Measurements from ENCODE around the gene TOP3A. TPM values are rescaled to one million over a fixed set of nuclear protein-coding genes. Genes with fewer than 3 reads are reported as not detected.

Gene TOP3A
- total and polyA plus RNA-seq, 2 of the 13 experiments (the other 11 are each of a cell fraction or from before 2014, with no cell fraction given): 16.9 to 36.8 TPM

DNA sequence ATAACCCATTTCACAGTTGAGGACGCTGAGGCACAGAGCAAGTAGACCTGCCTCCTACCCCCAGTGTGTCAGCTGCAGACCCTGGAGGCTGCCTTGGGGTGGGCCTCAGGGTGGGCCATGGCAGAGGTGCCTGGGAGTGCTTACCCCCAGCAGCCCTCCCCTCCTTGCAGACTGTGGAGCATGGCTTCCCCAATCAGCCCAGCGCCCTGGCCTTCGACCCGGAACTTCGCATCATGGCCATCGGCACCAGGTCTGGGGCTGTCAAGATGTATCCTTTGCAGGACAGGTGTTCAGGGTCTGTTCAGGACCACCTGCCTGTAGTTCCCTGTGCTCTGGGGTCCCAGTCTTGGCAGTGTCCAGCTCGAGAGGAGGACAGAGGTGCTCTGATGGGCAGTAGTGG, 85.0 kb downstream of the TOP3A start:
- Histone ChIP-seq H3K27ac (ENCODE audit: extremely low read length, insufficient read depth, low read length) (no peak overlapping the region), H3K9me3 (ENCODE audit: low read length) (no peaks in the 10 kb centered on the region), H4K20me1 (ENCODE audit: insufficient read depth, low read length) (peaks cover 4% of the 10 kb centered on the region; the same call in 1 of the 2 replicates), H3K4me1 (ENCODE audit: insufficient read depth, low read length) (peaks cover 41% of the 10 kb centered on the region), H3K27me3 (ENCODE audit: control insufficient read depth in 1 of 2, insufficient read depth in 2 of 2, low read length in 2 of 2) (no peaks in the 10 kb centered on the region; a peak in 1 of 5 replicates), H3K4me3 (replicated peaks in 1 of 3; ENCODE audit: insufficient read depth in 1 of 3, low read depth in 2 of 3, low read length in 3 of 3) (no peak overlapping the region), H3K79me2 (ENCODE audit: insufficient read depth, low read length) (peaks cover 21% of the 10 kb centered on the region), H3K4me2 (ENCODE audit: low read depth, low read length) (no peak overlapping the region), H3K36me3 (replicated peaks in 1 of 2; ENCODE audit: control insufficient read depth in 1 of 2, insufficient read depth in 2 of 2, low read length in 2 of 2) (peaks cover 6 to 20% of the 10 kb centered on the region in 2 experiments; a peak in 4 of 5 replicates), H3K9ac (ENCODE audit: insufficient read depth, low read depth, low read length) (no peak overlapping the region), H2AFZ (ENCODE audit: low read length) (no peak overlapping the region)
- intact Hi-C loops (cut with micrococcal nuclease; ENCODE audit: unreplicated experiment) (no loop called here), in situ Hi-C loops (cut with HindIII; ENCODE audit: extremely low pct_ligation_motif_present, low pct_unique_long_range_greater_than_20kb) (no loop called here)
- no peak for FAIRE-seq
- DNase-seq (ENCODE audit: low spot score): no peak
- BruUV-seq (replicated peaks): no TSS peak
- WGBS (ENCODE audit: low lambda C conversion rate): 100% methylated on average over 5 of the region's 7 CpGs
- ATAC-seq: no peak
- CTCF ChIA-PET (ENCODE audit: low intra/inter-chr PET ratio, low total read pairs): no interaction called here
- POLR2A ChIA-PET: no interaction called here
- TF ChIP-seq, protein P1, sequence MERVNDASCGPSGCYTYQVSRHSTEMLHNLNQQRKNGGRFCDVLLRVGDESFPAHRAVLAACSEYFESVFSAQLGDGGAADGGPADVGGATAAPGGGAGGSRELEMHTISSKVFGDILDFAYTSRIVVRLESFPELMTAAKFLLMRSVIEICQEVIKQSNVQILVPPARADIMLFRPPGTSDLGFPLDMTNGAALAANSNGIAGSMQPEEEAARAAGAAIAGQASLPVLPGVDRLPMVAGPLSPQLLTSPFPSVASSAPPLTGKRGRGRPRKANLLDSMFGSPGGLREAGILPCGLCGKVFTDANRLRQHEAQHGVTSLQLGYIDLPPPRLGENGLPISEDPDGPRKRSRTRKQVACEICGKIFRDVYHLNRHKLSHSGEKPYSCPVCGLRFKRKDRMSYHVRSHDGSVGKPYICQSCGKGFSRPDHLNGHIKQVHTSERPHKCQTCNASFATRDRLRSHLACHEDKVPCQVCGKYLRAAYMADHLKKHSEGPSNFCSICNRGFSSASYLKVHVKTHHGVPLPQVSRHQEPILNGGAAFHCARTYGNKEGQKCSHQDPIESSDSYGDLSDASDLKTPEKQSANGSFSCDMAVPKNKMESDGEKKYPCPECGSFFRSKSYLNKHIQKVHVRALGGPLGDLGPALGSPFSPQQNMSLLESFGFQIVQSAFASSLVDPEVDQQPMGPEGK (CRISPR knock-in tag; IDR thresholded peaks at IDR 0.05): no peak
- TF ChIP-seq ZNF629 (CRISPR knock-in tag; conservative IDR thresholded peaks at IDR 0.05): peak; percentile 76

DNA sequence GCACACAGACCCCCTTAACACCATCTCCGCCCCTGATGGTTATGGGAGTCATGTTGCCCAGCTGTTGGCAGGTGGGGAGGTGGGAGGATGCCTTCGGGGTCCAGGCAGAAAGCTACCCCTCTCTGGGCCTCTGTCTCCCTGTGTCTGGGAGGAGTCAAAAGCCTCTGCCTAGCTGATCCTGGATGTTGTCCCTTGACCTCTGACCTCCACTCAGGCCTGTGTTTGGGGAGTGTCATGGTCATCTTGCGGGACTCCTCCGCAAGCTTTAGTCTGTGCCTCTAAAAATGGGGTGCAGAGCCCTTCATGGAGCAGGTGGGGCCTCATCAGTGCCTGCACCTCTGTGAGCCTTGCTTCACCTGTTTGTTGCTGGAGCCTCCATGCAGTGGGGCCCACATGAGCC, 85.5 kb downstream of the TOP3A start:
- H3K9ac ChIP-seq (ENCODE audit: insufficient read depth, low read depth, low read length): 0 out of 2 replicates have a peak overlapping the region, but pooled peaks have one; percentile 8
- no peak overlapping the region for H3K4me2 ChIP-seq (ENCODE audit: low read depth, low read length)
- peaks cover 4% of the 10 kb centered on the region; the same call in 1 of the 2 replicates for H4K20me1 ChIP-seq (ENCODE audit: insufficient read depth, low read length)
- CTCF ChIA-PET (ENCODE audit: low intra/inter-chr PET ratio, low total read pairs): no interaction called here
- 55% methylated on average over 4 of the region's 4 CpGs for WGBS (ENCODE audit: low lambda C conversion rate)
- H3K36me3 ChIP-seq (replicated peaks in 1 of 2; ENCODE audit: control insufficient read depth in 1 of 2, insufficient read depth in 2 of 2, low read length in 2 of 2): peaks cover 4 to 17% of the 10 kb centered on the region in 2 experiments; a peak in 4 of 5 replicates
- POLR2A ChIA-PET: interaction anchor here (1.3 kb wide), 1 partner anchor 38 kb away, joined by 3 read pairs; no protein-coding TSS in a partner anchor
- H3K9me3 ChIP-seq (ENCODE audit: low read length): no peaks in the 10 kb centered on the region
- H3K79me2 ChIP-seq (ENCODE audit: insufficient read depth, low read length): peaks cover 21% of the 10 kb centered on the region
- FAIRE-seq (no peak), DNase-seq (ENCODE audit: low spot score) (no peak), ATAC-seq (no peak)
- no peak overlapping the region for H2AFZ ChIP-seq (ENCODE audit: low read length)
- no peaks in the 10 kb centered on the region; a peak in 1 of 5 replicates for H3K27me3 ChIP-seq (ENCODE audit: control insufficient read depth in 1 of 2, insufficient read depth in 2 of 2, low read length in 2 of 2)
- no TSS peak for BruUV-seq (replicated peaks)
- H3K4me1 ChIP-seq (ENCODE audit: insufficient read depth, low read length): peaks cover 46% of the 10 kb centered on the region
- H3K4me3 ChIP-seq (replicated peaks in 1 of 3; ENCODE audit: insufficient read depth in 1 of 3, low read depth in 2 of 3, low read length in 3 of 3): no peak overlapping the region
- TF ChIP-seq NR2C2 (CRISPR knock-in tag; IDR thresholded peaks at IDR 0.05; ENCODE audit: borderline replicate concordance) (peak; percentile 73), NR2F6 (IDR thresholded peaks at IDR 0.05) (peak; percentile 63), NR2F6 (CRISPR knock-in tag; IDR thresholded peaks at IDR 0.05) (peak; percentile 7; the same call in 1 of the 2 replicates)
- TF ChIP-seq, protein P2, sequence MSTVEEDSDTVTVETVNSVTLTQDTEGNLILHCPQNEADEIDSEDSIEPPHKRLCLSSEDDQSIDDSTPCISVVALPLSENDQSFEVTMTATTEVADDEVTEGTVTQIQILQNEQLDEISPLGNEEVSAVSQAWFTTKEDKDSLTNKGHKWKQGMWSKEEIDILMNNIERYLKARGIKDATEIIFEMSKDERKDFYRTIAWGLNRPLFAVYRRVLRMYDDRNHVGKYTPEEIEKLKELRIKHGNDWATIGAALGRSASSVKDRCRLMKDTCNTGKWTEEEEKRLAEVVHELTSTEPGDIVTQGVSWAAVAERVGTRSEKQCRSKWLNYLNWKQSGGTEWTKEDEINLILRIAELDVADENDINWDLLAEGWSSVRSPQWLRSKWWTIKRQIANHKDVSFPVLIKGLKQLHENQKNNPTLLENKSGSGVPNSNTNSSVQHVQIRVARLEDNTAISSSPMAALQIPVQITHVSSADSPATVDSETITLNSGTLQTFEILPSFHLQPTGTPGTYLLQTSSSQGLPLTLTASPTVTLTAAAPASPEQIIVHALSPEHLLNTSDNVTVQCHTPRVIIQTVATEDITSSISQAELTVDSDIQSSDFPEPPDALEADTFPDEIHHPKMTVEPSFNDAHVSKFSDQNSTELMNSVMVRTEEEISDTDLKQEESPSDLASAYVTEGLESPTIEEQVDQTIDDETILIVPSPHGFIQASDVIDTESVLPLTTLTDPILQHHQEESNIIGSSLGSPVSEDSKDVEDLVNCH (CRISPR knock-in tag; IDR thresholded peaks at IDR 0.05): no peak
- no peak overlapping the region for H3K27ac ChIP-seq (ENCODE audit: extremely low read length, insufficient read depth, low read length)
- intact Hi-C loops (cut with micrococcal nuclease; ENCODE audit: unreplicated experiment): no loop called here
- in situ Hi-C loops (cut with HindIII; ENCODE audit: extremely low pct_ligation_motif_present, low pct_unique_long_range_greater_than_20kb): no loop called here

All from HepG2 (cell line).